ENCODE data around the gene AP3D1.

The AP3D1 gene

GRCh38 chr19:2058570-2059421 lies 92.6 kb downstream of the AP3D1 start:
- no peak for DNase-seq (ENCODE audit: low read depth)
- TF ChIP-seq, protein P1, sequence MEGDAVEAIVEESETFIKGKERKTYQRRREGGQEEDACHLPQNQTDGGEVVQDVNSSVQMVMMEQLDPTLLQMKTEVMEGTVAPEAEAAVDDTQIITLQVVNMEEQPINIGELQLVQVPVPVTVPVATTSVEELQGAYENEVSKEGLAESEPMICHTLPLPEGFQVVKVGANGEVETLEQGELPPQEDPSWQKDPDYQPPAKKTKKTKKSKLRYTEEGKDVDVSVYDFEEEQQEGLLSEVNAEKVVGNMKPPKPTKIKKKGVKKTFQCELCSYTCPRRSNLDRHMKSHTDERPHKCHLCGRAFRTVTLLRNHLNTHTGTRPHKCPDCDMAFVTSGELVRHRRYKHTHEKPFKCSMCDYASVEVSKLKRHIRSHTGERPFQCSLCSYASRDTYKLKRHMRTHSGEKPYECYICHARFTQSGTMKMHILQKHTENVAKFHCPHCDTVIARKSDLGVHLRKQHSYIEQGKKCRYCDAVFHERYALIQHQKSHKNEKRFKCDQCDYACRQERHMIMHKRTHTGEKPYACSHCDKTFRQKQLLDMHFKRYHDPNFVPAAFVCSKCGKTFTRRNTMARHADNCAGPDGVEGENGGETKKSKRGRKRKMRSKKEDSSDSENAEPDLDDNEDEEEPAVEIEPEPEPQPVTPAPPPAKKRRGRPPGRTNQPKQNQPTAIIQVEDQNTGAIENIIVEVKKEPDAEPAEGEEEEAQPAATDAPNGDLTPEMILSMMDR (IDR thresholded peaks at IDR 0.05; ENCODE audit: insufficient read depth, low read depth, low read length, missing control alignments) = no peak
- H3K4me3 ChIP-seq (ENCODE audit: low read length) = no peak overlapping the region

DNA sequence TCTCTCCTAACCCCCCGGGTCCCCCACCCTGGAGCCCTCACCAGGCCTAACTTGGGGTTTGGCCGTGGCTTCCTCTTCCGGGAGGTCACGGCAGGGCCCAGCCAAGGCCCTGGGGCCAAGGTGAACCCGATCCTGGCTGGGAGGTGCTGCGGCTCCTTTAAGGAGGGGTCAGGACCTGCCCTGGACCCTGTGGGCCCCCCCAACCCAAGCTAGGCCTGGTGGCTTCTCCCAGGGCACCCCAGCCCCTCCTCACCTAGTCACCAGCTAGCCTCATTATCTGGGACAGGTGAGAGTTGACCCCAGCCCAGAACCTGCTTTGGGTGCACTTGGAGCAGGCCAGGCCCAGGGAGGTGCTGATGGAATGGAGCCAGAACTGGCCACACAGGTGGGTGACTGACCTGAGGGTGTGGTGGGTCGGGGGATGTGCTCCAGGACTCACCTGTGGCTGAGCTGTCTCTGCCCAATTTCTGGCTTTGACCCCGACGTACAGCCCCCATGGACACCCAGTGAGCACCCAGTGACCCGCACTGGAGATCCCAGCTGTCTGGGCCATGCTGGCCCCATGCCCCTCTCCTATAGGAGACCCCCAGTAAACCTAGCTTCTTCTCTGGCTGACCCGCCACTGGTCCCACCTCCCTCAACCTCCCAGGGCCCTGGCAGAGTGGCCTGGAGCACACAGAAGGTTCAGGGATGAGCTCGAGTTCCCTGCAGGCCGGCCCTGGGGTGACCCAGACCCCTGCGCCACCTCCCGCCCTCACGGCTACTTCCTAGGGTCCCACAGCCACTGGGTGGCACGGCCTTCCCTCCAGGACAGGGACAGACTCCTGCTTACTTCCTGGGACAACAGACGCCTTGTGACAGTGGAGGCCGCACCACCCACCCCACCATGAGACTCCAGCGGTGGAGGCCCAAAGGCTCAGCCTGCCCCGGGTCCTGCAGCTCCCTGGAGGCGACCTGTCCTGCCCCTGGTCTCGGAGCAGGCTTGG lies 93.6 kb downstream of the AP3D1 start:
- TF ChIP-seq, protein P1 (IDR thresholded peaks at IDR 0.05; ENCODE audit: insufficient read depth, low read depth, low read length, missing control alignments) = no peak
- no peak overlapping the region for H3K4me3 ChIP-seq (ENCODE audit: low read length)
- no peak for DNase-seq (ENCODE audit: low read depth)

DNA sequence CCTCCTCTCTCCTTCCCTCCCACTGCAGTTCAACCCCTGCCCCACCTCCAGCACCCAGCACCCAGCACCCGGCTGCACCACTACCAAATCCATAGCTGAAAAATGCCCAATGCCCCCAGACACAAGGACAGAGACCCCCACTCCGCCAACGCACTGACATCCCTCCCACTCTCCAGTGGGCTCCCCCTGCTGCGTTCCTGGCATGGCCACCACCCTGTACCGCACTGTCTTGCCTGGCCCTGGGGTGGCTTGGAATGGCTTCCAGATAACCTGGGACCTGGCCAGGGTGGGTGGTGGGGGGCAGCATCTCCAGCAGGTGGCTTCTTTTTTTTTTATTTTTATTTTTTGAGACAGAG lies 94.6 kb downstream of the AP3D1 start:
- TF ChIP-seq, protein P1 (IDR thresholded peaks at IDR 0.05; ENCODE audit: insufficient read depth, low read depth, low read length, missing control alignments) = no peak
- no peak for DNase-seq (ENCODE audit: low read depth)
- no peak overlapping the region for H3K4me3 ChIP-seq (ENCODE audit: low read length)

DNA sequence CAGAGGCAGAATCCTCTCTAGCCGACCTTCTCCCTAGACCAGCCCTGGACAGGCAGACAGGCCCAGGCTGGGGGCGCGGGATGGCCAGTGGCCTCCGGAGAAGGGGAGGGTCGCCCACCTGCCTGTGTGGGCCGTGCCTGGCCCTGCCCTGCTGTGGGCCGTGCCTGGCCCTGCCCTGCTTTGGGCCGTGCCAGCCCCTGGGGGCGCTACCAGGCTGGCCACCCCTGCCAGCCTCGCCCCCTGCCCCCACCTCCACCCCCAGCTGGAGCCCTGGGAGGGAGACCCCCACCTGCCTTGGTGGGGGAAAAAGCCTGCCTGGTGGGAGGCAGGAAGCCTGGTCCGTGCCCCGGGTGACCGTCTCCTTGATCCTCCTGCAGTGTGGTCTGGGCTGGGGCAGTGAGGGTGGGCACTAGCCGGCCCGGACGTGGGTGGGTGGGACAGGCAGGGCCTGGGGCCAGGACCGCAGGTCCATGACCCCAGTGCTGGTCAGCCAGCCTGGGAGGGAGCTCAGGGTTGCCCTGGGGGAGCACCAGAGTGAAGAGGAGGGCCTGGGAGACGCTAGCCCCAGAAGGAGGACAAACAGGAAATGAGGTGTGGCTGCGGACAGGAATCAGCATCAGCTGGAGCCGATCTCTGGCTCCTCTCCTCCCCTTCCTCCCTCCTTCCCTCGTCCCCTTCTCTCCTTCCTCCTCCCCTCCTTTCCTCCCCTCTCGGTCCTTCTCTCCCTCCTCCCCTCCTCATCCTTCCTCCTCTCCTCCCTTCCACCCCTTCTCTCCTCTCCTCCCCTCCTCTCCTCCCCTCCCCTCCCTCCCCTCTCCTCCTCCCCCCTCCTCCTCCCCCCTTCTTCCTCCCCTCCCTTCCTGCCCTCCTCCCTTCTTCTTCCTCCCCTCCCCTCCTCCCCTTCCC lies 95.2 kb downstream of the AP3D1 start:
- DNase-seq (ENCODE audit: low read depth) = peak; percentile 51
- TF ChIP-seq, protein P1 (IDR thresholded peaks at IDR 0.05; ENCODE audit: insufficient read depth, low read depth, low read length, missing control alignments) = no peak
- no peak overlapping the region for H3K4me3 ChIP-seq (ENCODE audit: low read length)

DNA sequence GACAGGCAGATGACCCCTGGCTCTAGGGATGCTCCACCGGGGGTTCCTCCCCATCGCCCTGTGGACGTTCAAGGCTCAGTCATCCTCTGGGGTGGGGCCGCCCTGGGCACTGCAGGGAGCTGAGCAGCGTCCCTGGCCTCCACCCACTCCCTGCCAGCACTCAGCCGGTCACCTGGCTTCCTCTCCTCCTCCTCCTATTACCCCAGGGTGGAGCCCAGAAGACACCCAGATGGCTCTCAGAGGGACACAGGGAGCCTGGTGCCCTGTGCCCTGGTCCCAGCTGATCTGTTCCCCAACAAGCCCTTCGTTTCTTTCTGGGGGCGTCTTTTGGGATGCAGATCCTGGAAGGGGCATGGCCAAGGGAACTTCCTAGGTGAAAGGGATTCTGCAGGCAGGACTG lies 96.6 kb downstream of the AP3D1 start:
- TF ChIP-seq, protein P1 (IDR thresholded peaks at IDR 0.05; ENCODE audit: insufficient read depth, low read depth, low read length, missing control alignments) = no peak
- no peak for DNase-seq (ENCODE audit: low read depth)
- no peak overlapping the region for H3K4me3 ChIP-seq (ENCODE audit: low read length)
